ENCODE results near the gene COBL.

Gene COBL

DNA sequence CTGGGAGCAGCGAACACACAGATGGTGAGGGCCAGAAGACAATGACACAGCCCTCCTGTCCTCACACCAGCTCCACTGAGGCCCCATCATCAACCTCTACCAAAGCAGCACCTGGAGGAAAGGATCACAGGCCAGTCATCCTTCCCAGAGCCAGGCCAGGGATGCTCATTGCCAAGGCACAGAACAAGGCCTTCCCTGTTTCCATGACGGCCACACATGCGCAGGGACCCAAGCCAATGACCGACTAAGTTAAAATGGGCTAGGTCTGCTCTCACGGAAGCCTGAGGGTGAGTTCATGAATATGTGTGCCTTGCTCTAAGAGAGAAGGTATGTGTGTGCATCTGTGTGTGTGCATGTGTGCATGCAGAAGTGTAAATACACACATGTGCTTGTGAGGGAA, 39.6 kb downstream of the COBL start:
- no peaks in the 10 kb centered on the region for H3K27me3 ChIP-seq (replicated peaks)
- no peaks in the 10 kb centered on the region for H3K36me3 ChIP-seq (replicated peaks)
- no peak overlapping the region for H3K27ac ChIP-seq
- no peak overlapping the region for H3K4me3 ChIP-seq (ENCODE audit: low read depth, low read length)
- in situ Hi-C loops (cut with HindIII; ENCODE audit: low pct_ligation_motif_present, low sequenced_read_pairs): no loop called here
- DNase-seq: no peak
- TF ChIP-seq, protein P1, sequence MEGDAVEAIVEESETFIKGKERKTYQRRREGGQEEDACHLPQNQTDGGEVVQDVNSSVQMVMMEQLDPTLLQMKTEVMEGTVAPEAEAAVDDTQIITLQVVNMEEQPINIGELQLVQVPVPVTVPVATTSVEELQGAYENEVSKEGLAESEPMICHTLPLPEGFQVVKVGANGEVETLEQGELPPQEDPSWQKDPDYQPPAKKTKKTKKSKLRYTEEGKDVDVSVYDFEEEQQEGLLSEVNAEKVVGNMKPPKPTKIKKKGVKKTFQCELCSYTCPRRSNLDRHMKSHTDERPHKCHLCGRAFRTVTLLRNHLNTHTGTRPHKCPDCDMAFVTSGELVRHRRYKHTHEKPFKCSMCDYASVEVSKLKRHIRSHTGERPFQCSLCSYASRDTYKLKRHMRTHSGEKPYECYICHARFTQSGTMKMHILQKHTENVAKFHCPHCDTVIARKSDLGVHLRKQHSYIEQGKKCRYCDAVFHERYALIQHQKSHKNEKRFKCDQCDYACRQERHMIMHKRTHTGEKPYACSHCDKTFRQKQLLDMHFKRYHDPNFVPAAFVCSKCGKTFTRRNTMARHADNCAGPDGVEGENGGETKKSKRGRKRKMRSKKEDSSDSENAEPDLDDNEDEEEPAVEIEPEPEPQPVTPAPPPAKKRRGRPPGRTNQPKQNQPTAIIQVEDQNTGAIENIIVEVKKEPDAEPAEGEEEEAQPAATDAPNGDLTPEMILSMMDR (IDR thresholded peaks at IDR 0.05; ENCODE audit: low read depth, low read length, missing control alignments): no peak

DNA sequence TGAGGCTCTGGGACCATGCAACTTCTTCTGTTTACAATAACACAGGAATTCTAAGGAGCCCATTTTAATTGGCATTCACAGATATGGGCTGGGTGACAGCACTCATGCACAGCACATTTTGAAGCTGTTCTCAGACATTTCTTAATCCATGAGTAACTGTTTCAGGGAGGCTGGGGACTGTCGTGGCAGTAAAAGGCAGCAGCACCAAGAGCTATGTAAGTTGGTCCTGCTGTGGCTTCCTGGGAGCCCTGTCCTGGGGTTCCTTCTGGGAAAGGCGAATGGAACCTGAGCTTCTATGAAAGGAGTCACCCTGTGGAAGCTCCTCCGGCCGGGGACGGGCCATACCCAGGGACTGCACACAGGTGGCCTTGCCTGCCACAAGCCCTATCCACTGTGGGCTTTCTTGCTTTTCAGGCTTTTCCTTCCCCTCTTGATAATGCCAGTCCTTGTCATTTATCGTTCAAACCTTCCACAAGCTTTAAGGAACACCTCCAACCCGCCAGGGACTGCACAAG, 40.5 kb downstream of the COBL start:
- H3K36me3 ChIP-seq (replicated peaks): no peaks in the 10 kb centered on the region
- H3K27ac ChIP-seq: no peak overlapping the region
- TF ChIP-seq, protein P1 (IDR thresholded peaks at IDR 0.05; ENCODE audit: low read depth, low read length, missing control alignments): no peak
- no peak overlapping the region for H3K4me3 ChIP-seq (ENCODE audit: low read depth, low read length)
- no peak for DNase-seq
- H3K27me3 ChIP-seq (replicated peaks): no peaks in the 10 kb centered on the region
- in situ Hi-C loops (cut with HindIII; ENCODE audit: low pct_ligation_motif_present, low sequenced_read_pairs): no loop called here

DNA sequence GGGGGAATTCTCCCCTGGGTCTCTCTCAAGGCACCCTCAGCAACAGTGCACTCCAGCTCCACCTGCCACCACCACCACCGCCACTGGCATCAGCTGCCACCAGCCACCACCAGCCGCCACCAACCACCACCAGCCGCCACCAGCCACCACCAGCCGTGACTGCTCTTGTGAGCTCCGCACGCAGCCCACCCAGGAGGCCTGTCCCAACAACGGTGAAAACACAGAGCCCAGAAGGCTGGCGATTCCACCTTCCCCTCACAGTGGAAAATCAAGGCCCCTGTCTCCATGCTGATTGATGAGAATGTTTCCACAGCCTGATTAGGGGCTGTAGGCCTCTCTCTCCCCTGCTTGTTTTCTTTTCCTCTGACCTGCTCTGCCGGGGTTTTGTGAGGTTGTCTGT, 41.1 kb downstream of the COBL start:
- Histone ChIP-seq H3K27ac (no peak overlapping the region), H3K36me3 (replicated peaks) (no peaks in the 10 kb centered on the region), H3K4me3 (ENCODE audit: low read depth, low read length) (no peak overlapping the region), H3K27me3 (replicated peaks) (no peaks in the 10 kb centered on the region)
- in situ Hi-C loops (cut with HindIII; ENCODE audit: low pct_ligation_motif_present, low sequenced_read_pairs): no loop called here
- no peak for DNase-seq
- TF ChIP-seq, protein P1 (IDR thresholded peaks at IDR 0.05; ENCODE audit: low read depth, low read length, missing control alignments): no peak

DNA sequence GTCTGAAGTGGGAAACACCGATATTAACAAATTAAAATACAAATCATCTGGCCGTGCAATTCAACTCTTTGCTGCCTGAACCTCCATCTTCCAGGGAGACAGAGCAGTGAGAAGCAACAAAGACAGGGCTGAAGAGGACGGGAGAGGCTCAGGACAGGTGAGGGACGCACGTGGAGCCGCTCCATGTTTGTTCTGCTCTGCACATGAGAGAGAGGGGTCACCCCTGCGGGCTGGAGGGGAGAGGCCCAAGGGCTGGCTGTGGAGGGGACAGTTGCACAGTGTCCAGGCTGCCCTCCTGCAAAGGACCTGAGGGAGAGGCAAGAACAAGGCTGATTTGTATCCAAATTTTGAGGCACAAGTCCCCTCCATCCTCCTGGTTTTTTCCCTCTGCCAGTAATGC, 41.7 kb downstream of the COBL start:
- no peaks in the 10 kb centered on the region for H3K36me3 ChIP-seq (replicated peaks)
- no peak overlapping the region for H3K27ac ChIP-seq
- H3K4me3 ChIP-seq (ENCODE audit: low read depth, low read length): no peak overlapping the region
- DNase-seq: no peak
- H3K27me3 ChIP-seq (replicated peaks): no peaks in the 10 kb centered on the region
- TF ChIP-seq, protein P1 (IDR thresholded peaks at IDR 0.05; ENCODE audit: low read depth, low read length, missing control alignments): no peak
- in situ Hi-C loops (cut with HindIII; ENCODE audit: low pct_ligation_motif_present, low sequenced_read_pairs): no loop called here

DNA sequence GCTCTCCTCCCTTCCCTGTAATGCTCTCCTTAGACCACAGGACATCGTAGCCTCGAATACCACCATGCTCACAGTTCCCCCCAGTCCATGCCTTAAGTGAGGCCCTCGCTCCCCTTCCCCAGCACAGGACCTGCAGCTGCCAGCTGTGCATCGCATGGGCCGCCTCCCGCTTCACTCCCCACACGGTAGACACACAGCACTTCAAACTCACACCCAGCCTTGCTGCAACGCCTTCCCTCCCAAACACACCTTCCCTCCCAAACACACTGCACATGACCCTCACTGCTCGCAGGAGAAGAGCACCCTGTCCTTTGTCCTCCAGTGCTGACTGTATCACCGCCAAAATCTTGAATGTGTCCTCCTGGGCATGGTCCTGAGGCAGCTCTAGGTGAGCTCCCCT, 42.6 kb downstream of the COBL start:
- Histone ChIP-seq H3K4me3 (ENCODE audit: low read depth, low read length) (no peak overlapping the region), H3K27me3 (replicated peaks) (no peaks in the 10 kb centered on the region), H3K27ac (no peak overlapping the region), H3K36me3 (replicated peaks) (no peaks in the 10 kb centered on the region)
- TF ChIP-seq, protein P1 (IDR thresholded peaks at IDR 0.05; ENCODE audit: low read depth, low read length, missing control alignments): no peak
- in situ Hi-C loops (cut with HindIII; ENCODE audit: low pct_ligation_motif_present, low sequenced_read_pairs): no loop called here
- DNase-seq: no peak

DNA sequence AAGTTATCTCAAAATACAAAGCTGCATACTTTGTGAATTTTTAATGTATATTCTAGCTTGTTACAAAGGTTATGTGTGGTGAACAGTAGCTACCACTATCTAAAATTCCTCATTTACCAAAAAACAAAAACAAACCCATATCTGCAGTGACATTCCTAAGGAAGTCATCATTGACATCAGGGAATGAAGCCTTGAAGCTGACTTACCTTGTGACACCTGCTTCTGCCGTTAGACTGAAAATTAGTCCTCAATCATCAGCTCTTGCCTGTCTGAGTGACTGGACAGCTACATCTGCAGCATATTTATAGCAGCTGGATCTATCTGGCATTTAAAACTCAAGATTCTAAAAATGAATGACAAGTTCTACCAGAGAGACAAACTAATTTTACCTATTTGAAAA, 43.2 kb downstream of the COBL start:
- in situ Hi-C loops (cut with HindIII; ENCODE audit: low pct_ligation_motif_present, low sequenced_read_pairs): no loop called here
- Histone ChIP-seq H3K27ac (no peak overlapping the region), H3K4me3 (ENCODE audit: low read depth, low read length) (no peak overlapping the region), H3K36me3 (replicated peaks) (no peaks in the 10 kb centered on the region), H3K27me3 (replicated peaks) (no peaks in the 10 kb centered on the region)
- no peak for DNase-seq
- TF ChIP-seq, protein P1 (IDR thresholded peaks at IDR 0.05; ENCODE audit: low read depth, low read length, missing control alignments): no peak

All from brain microvascular endothelial cell (primary cell).